HepG2 (cell line): Measurements from ENCODE around the gene TYMS. TPM values are rescaled to one million over a fixed set of nuclear protein-coding genes. Genes with fewer than 3 reads are reported as not detected.

Experiments
- CCDC6 ChIP-seq: sonication (generic); formaldehyde crosslinking; IDR thresholded peaks from 2 replicates; pipeline ENCODE4 v1.8.1; 2022; ENCODE audit warnings: mild to moderate bottlenecking, missing genetic modification reagents, moderate library complexity
- ERF ChIP-seq: IDR thresholded peaks from 2 replicates; pipeline ENCODE4 v1.6.1; 2018; ENCODE audit warnings: missing biosample characterization, missing genetic modification reagents
- GATAD1 ChIP-seq: IDR thresholded peaks from 2 replicates; pipeline ENCODE4 v1.6.1; 2016; ENCODE audit warnings: missing genetic modification reagents, missing compliant biosample characterization
- HNF4A ChIP-seq: sonication (generic); formaldehyde crosslinking; IDR thresholded peaks from 2 replicates; pipeline ENCODE4 v1.4.0; 2020; ENCODE audit warnings: missing genetic modification reagents
- JUND ChIP-seq: sonication (generic); formaldehyde crosslinking; IDR thresholded peaks from 2 replicates; pipeline ENCODE4 v1.8.0; 2022; ENCODE audit warnings: mild to moderate bottlenecking, missing genetic modification reagents
- MAZ ChIP-seq, 2 experiments: sonication (generic) in 1 of 2; formaldehyde crosslinking in 1 of 2; IDR thresholded peaks; 2 replicates each; pipeline versions ENCODE4 v1.5.0 to v1.6.1; 2012 to 2020; ENCODE audit warnings: low read depth in 2 of 2, mild to moderate bottlenecking in 2 of 2, borderline replicate concordance in 1 of 2, improper control_type of control experiment in 1 of 2, low read length in 1 of 2, missing genetic modification reagents in 1 of 2, moderate library complexity in 1 of 2
- TGIF2 ChIP-seq: IDR thresholded peaks from 2 replicates; pipeline ENCODE4 v1.6.1; 2016; ENCODE audit warnings: control low read depth, missing compliant biosample characterization
- ZNF224 ChIP-seq: sonication (generic); formaldehyde crosslinking; IDR thresholded peaks from 2 replicates; pipeline ENCODE4 v1.5.0; 2020; ENCODE audit warnings: mild to moderate bottlenecking, missing genetic modification reagents
- ZNF383 ChIP-seq: sonication (generic); formaldehyde crosslinking; IDR thresholded peaks from 2 replicates; pipeline ENCODE4 v1.4.0; 2020; ENCODE audit warnings: missing genetic modification reagents, mild to moderate bottlenecking, borderline replicate concordance
- ZNF605 ChIP-seq: sonication (generic); formaldehyde crosslinking; IDR thresholded peaks from 2 replicates; pipeline ENCODE4 v1.8.0; 2022; ENCODE audit warnings: mild to moderate bottlenecking, missing genetic modification reagents
- ZNF644 ChIP-seq: IDR thresholded peaks from 2 replicates; pipeline ENCODE4 v1.6.1; 2016; ENCODE audit warnings: low read depth
- polyA plus RNA-seq, 8 experiments: library from polyadenylated mRNA; depleted of rRNA in 3 of 8; stranded (reverse) in 7 of 8; unstranded in 1 of 8; fragments of >200 nt; fragmentation: Illumina TruSeq in 4 of 8; extraction: Trizol in 4 of 8; gene quantifications; 2 replicates each; pipeline versions ENCODE4 v1.2.1 to v1.2.3, GENCODE V29; 2011 to 2016; ENCODE audit warnings: low read depth in 4 of 8, missing spikeins in 1 of 8, mixed read lengths in 1 of 8; ENCODE audit not compliant: insufficient read depth in 1 of 8
- total RNA-seq, 5 experiments: library from RNA; depleted of rRNA; stranded (reverse); fragments of >200 nt; fragmentation: Illumina TruSeq; extraction: Trizol; gene quantifications; 2 replicates each; pipeline ENCODE4 v1.2.3, GENCODE V29; 2016; ENCODE audit warnings: low read depth in 1 of 5
- TF ChIP-seq, protein P1 (sequence below): sonication (generic); formaldehyde crosslinking; IDR thresholded peaks from 2 replicates; pipeline ENCODE4 v1.5.0; 2020; ENCODE audit warnings: missing genetic modification reagents
- TF ChIP-seq, protein P2 (sequence below): sonication (generic); formaldehyde crosslinking; IDR thresholded peaks from 2 replicates; pipeline ENCODE4 v1.4.0; 2020; ENCODE audit warnings: missing genetic modification reagents, borderline replicate concordance
- TF ChIP-seq, protein P3 (sequence below): sonication (generic); formaldehyde crosslinking; IDR thresholded peaks from 2 replicates; pipeline ENCODE4 v1.4.0; 2020; ENCODE audit warnings: missing genetic modification reagents, low read depth, mild to moderate bottlenecking, borderline replicate concordance
- TF ChIP-seq, protein P4 (sequence below): IDR thresholded peaks from 2 replicates; pipeline ENCODE4 v1.6.1; 2016
- TF ChIP-seq, protein P5 (sequence below): sonication (generic); formaldehyde crosslinking; IDR thresholded peaks from 2 replicates; pipeline ENCODE4 v1.8.0; 2022; ENCODE audit warnings: mild to moderate bottlenecking, missing genetic modification reagents

Gene TYMS
- total and polyA plus RNA-seq, 2 of the 13 experiments (the other 11 are each of a cell fraction or from before 2014, with no cell fraction given), result 80.1 to 106 TPM

DNA sequence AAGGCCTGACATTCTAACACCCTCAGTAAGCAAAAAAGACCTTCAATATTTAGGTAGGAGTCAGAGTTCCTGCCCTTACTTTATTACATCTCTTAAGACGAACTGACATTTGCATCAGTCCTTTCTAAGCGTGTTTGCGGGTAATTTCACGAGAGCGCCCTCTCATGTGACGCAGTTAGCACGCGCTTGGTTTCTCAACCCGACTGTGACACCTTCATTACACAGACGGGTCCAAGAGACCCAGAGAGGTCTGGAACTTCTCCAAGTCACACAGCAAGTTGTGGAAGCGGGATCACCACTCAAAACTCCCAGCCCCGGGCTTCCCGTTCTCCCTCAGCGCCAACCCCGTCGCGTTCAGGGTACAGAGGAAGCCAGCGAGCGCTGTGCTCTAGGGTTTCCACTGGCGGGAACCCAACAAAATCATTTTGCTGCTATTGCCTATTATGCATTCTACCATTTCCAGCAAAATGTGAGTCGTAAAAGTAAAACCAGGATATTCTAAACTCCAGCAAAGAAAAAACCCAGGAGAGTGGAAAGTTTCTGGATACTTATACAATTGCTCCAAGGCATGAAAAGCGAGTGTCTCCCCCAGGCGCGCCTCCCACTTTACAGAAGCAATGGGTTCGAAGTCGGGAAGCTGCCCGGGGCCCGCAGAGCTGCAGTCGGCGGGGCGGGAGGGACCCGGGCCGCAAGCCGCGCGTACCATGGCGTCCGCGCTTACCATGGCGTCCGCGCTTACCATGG, 54.4 kb downstream of the TYMS start (continued):
- TF ChIP-seq CCDC6 (CRISPR knock-in tag), result no peak
- no peak; the same call in 1 of the 2 replicates for TF ChIP-seq HNF4A
- TF ChIP-seq, protein P1, sequence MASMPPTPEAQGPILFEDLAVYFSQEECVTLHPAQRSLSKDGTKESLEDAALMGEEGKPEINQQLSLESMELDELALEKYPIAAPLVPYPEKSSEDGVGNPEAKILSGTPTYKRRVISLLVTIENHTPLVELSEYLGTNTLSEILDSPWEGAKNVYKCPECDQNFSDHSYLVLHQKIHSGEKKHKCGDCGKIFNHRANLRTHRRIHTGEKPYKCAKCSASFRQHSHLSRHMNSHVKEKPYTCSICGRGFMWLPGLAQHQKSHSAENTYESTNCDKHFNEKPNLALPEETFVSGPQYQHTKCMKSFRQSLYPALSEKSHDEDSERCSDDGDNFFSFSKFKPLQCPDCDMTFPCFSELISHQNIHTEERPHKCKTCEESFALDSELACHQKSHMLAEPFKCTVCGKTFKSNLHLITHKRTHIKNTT, result no peak
- no peak for TF ChIP-seq JUND
- TF ChIP-seq TGIF2, result 0 out of 2 replicates have a peak, but pooled peaks have one; percentile 50
- TF ChIP-seq, protein P2, sequence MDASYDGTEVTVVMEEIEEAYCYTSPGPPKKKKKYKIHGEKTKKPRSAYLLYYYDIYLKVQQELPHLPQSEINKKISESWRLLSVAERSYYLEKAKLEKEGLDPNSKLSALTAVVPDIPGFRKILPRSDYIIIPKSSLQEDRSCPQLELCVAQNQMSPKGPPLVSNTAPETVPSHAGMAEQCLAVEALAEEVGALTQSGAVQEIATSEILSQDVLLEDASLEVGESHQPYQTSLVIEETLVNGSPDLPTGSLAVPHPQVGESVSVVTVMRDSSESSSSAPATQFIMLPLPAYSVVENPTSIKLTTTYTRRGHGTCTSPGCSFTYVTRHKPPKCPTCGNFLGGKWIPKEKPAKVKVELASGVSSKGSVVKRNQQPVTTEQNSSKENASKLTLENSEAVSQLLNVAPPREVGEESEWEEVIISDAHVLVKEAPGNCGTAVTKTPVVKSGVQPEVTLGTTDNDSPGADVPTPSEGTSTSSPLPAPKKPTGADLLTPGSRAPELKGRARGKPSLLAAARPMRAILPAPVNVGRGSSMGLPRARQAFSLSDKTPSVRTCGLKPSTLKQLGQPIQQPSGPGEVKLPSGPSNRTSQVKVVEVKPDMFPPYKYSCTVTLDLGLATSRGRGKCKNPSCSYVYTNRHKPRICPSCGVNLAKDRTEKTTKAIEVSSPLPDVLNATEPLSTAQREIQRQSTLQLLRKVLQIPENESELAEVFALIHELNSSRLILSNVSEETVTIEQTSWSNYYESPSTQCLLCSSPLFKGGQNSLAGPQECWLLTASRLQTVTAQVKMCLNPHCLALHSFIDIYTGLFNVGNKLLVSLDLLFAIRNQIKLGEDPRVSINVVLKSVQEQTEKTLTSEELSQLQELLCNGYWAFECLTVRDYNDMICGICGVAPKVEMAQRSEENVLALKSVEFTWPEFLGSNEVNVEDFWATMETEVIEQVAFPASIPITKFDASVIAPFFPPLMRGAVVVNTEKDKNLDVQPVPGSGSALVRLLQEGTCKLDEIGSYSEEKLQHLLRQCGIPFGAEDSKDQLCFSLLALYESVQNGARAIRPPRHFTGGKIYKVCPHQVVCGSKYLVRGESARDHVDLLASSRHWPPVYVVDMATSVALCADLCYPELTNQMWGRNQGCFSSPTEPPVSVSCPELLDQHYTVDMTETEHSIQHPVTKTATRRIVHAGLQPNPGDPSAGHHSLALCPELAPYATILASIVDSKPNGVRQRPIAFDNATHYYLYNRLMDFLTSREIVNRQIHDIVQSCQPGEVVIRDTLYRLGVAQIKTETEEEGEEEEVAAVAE (CRISPR knock-in tag), result no peak
- TF ChIP-seq ZNF224, result 0 out of 2 replicates have a peak, but pooled peaks have one; percentile 17
- TF ChIP-seq ERF (CRISPR knock-in tag), result no peak
- TF ChIP-seq ZNF605 (CRISPR knock-in tag), result peak; percentile 65
- TF ChIP-seq ZNF383 (CRISPR knock-in tag), result no peak
- TF ChIP-seq, protein P3, sequence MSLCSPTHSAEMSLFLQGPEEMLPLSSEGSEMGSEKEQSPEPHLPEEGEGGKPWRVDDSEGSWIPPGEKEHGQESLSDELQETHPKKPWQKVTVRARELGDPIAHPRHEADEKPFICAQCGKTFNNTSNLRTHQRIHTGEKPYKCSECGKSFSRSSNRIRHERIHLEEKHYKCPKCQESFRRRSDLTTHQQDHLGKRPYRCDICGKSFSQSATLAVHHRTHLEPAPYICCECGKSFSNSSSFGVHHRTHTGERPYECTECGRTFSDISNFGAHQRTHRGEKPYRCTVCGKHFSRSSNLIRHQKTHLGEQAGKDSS (CRISPR knock-in tag), result peak; percentile 63; the same call in 1 of the 2 replicates
- TF ChIP-seq ZNF644 (CRISPR knock-in tag), result no peak
- no peak for TF ChIP-seq MAZ (IDR thresholded peaks at IDR 0.05; ENCODE audit: borderline replicate concordance, low read depth, low read length)
- peak; percentile 15; the same call in 1 of the 2 replicates for TF ChIP-seq MAZ (CRISPR knock-in tag; IDR thresholded peaks at IDR 0.05; ENCODE audit: low read depth)
- TF ChIP-seq GATAD1 (CRISPR knock-in tag), result peak; percentile 28; the same call in 1 of the 2 replicates
- TF ChIP-seq, protein P4, sequence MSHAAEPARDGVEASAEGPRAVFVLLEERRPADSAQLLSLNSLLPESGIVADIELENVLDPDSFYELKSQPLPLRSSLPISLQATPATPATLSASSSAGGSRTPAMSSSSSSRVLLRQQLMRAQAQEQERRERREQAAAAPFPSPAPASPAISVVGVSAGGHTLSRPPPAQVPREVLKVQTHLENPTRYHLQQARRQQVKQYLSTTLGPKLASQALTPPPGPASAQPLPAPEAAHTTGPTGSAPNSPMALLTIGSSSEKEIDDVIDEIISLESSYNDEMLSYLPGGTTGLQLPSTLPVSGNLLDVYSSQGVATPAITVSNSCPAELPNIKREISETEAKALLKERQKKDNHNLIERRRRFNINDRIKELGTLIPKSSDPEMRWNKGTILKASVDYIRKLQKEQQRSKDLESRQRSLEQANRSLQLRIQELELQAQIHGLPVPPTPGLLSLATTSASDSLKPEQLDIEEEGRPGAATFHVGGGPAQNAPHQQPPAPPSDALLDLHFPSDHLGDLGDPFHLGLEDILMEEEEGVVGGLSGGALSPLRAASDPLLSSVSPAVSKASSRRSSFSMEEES (CRISPR knock-in tag), result no peak; the same call in 1 of the 2 replicates
- TF ChIP-seq, protein P5, sequence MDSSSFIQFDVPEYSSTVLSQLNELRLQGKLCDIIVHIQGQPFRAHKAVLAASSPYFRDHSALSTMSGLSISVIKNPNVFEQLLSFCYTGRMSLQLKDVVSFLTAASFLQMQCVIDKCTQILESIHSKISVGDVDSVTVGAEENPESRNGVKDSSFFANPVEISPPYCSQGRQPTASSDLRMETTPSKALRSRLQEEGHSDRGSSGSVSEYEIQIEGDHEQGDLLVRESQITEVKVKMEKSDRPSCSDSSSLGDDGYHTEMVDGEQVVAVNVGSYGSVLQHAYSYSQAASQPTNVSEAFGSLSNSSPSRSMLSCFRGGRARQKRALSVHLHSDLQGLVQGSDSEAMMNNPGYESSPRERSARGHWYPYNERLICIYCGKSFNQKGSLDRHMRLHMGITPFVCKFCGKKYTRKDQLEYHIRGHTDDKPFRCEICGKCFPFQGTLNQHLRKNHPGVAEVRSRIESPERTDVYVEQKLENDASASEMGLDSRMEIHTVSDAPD, result peak; percentile 30; the same call in 1 of the 2 replicates
